PC-9 (cell line): ENCODE results near the gene CETP.

Experiments used
- CTCF ChIP-seq: fragments of 200-600 bp; sonication (generic); conservative IDR thresholded peaks from 2 replicates; pipeline ENCODE4 v1.6.1; 2017; ENCODE audit warnings: mixed run types, antibody characterized with exemption, mild to moderate bottlenecking, moderate library complexity
- EZH2 ChIP-seq: fragments of 200-600 bp; sonication (generic); IDR thresholded peaks from 2 replicates; pipeline ENCODE4 v1.8.0; 2017; ENCODE audit warnings: antibody characterized with exemption, low read depth

GRCh38 chr16:56975714-56976113 is 14.0 kb downstream of the CETP start:
- TF ChIP-seq CTCF: no peak
- TF ChIP-seq EZH2: no peak
